ENCODE data around the gene SURF4.

The SURF4 gene

DNA sequence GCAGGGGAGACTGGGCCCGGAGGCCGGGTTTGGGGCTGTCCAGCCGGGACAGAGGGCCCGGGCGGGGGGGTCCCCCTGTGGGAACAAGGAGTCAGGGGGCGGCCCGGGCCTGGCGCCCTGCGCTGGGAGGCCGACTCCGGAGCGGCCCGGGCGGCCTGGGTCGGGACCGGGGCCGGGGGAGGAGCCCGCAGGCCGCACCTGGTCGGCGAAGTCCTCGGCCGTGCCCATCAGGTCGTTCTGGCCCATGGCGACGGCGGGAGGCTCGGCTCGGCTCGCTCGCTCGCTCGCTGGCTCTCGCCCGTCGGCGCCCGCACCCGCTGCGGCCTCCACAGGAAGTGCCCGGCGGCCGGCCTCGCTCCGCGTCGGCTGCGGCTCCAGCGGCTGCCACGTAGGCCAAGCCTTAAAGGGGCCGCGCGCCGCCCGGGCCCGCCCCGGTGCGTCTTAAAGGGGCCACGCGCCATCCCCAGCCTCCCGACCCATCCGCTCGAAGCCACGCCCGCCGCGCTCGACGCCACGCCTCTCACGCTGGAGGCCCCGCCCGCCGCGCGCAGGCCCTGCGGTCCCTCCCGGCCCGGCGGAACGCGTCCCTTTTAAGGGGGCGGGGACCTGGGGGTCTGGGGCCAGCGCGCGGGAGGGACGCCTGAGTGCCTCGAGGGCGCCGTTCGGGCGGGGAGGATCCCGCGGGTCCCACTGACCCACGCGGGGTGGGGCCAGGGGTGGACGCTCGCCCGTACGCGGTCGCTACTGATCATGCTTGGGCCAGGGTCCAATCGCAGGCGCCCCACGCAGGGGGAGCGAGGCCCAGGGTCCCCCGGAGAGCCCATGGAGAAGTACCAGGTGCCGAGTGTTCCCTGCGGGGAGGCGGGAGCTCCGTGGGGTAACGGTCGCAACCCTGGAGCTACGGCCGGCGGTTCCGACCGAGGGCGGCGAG, at the start of gene SURF4, which contains the start of gene STKLD1:
SURF4 (minus strand) TSS at position 337 of the 931 bp plus-strand sequence; CDS start at position 246, 91 bp downstream.
STKLD1 (plus strand) TSS at position 643 of the 931 bp plus-strand sequence; CDS start at position 751, 108 bp downstream.
- DNase-seq, result peak; percentile 87

DNA sequence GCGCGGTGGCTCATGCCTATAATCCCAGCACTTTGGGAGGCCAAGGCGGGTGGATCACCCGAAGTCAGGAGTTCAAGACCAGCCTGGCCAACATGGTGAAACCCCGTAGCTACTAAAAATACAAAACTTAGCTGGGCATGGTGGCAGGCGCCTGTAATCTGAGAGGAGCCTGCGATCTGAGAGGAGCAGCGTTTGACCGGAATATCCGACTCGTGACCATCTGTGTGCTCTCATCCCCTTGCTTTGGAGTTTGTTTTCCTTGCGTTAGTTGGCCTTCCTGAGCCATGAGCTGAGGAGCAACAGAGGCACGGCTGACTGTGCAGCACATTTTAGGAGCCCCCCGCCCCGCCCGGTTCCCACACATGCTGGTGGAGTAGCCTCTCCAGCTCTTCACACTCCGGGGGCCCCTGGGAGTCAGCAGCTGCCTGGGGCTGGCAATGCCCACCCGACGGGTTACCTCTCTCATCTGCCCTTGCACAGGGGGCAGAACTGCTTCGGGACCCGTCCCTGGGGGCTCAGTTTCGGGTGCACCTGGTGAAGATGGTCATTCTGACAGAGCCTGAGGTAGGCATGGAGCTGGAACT, 49.3 kb upstream of the SURF4 start:
- no peak for DNase-seq

DNA sequence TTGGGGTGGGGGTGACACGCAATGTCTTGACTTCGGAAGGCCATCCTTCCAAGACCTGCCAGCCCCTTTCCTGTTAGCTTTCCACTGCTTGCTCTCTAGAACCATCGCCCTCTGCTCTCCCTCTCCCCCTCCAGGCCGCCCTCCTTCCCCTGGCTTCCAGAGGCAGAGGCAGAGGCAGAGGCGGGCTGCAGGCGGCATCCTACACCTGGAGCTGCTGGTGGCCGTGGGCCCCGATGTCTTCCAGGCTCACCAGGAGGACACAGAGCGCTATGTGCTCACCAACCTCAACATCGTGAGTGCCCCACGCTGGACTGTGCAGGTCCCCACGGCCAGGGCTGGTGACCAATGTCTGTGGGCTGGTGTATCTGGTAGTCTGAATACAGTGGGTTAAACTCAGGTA, 48.3 kb upstream of the SURF4 start:
- DNase-seq, result no peak

DNA sequence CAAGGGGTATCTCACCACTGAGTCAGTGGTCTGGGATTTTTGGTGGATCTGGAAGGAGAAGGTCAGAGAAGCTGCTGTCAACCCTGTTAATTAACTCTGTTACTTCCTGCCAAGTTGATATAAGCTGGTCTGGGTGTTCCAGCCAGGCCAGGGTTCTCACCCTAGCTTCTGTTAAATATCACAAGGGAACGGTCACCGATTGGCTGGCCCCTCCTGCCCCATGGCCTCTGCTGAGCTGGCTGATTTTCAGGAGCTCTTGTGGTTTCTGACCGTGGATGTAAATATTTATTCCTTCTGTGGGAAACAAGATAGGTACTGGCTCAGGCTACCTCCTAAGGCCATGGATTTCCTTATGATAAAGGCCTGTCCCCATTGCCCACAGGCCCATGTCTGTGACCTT, 47.4 kb upstream of the SURF4 start:
- DNase-seq, result no peak

DNA sequence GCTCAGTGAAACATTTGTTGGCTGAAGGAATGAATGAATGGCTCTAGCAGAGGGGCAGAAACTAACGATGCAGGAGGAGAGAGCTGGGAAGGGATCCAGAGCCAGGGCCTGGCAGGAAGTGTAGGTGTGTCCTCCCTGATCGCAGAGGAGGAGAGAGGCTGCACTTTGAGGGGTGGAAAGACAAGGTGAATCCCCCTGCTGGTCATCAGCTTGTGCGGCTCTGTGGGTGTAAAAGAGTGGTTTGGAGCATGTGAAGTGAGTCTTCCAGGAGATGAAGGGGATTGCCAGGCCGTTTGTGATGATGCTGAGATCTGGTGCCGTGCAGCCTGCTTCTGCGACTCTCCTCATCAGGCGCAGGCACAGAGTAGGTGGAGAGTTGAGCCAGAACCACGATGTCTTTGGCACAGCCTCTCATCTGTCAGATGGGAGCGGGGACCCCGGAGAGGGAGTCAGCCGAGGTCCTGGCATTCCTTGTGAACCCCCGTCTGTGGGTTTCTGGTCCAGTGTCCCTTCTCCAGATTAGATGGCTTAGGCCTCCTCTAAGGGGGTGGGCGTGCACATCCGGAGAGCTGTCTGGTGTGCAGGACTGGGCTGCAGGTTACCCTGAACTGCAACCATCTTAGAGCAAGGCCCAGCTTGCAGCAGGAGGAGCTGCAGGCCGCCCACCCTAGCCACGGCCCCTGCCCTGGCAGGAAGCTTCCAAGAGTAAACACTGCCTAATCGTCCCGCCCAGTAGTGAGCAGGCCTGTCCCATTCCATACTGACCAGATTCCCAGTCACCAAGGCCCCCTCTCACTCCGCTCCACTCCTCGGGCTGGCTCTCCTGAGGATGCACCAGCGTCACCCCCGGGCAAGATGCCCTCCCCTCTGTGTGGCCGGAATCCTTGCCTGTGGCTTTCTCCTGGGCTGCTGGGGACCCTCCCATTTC, 46.0 kb upstream of the SURF4 start, which contains the start of gene ADAMTS13:
ADAMTS13 (plus strand) TSS at position 753 of the 928 bp plus-strand sequence; CDS start at position 830, 77 bp downstream.
- no peak for DNase-seq

DNA sequence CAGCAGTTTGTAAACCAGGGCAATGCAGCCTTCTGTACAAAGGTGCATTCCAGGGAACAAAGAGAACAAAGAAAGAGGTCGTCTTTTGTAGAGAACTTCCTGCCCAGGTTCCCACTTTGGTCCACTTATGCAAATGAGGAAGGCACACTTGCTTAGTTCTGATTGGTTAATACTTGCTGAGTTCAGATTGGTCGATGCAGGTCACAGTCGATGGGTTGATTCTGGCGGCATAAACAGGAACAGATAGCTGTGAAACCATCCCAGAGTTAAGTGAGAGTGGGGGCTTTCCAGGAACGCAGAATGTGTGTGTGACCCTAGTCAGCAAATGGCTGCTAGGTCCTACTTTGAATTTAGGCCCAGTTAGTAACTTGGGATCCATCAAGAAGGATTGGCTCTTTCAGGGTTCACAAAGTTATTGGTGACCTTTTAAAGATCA, 44.5 kb upstream of the SURF4 start:
- DNase-seq, result no peak

DNA sequence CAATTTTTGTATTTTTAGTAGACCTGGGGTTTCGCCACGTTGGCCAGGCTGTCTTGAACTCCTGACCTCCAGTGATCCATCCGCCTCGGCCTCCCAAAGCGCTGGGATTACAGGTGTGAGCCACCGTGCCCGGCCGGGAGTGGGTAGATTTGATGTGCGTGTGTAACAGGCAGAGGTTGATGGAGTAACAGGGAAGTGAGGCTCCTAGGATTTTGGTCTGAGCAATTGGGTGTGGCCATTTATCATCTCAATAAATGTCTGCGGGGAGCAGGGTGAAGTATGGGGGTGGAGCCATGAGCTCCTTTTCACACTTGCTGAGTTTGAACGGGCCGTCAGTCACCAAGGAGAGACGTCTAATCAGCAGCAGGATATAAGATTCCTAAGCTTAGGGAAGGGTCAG, 43.1 kb upstream of the SURF4 start:
- no peak for DNase-seq

DNA sequence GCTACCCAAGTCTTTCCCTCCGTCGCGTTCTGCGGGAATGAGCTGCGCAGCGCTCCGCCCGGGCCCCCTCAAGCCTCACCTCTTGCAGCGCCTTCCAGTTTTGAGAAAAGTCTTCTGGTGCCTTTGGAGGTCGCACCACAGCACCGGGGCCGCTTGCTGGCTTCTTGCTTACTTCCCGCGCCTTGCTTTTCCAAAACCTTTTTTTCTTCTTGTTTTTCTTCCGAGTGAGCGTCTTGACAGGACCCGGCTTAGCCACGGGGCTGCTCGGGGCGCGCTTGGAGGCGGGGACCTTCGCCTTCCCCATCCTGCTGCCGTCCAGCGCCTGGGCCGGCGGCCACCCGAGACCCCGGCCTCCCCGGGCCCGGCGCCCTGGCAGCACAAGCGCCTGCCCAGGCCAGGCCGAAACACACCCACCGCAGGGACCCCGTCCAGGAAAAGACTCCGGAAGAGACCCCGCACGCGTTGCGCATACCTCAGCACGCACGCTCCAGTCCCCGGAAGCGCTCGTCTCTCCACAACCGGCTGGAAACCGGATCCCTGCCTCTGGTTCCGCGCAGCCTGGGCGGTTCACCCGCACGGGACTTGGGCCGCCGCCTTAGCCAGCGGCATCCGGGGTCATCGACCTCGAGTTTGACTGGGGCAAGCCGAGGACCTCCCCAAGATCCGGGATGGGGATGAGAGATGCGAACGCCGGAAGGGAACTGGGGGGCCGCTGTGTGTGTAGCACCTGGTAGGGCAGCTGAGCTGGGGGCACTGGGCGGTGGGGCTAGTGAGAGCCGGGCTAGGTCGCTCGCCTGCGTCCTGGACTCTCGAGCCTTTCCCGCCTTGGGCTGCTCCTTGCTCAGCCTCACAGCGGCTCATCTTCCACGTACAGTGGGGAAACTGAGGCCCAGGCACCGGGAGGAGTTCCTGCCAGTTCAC, 41.9 kb upstream of the SURF4 start, which contains the start of gene REXO4:
REXO4 (minus strand) TSS at position 470 of the 921 bp plus-strand sequence; CDS start at position 304, 166 bp downstream.
- DNase-seq, result peak; percentile 47

DNA sequence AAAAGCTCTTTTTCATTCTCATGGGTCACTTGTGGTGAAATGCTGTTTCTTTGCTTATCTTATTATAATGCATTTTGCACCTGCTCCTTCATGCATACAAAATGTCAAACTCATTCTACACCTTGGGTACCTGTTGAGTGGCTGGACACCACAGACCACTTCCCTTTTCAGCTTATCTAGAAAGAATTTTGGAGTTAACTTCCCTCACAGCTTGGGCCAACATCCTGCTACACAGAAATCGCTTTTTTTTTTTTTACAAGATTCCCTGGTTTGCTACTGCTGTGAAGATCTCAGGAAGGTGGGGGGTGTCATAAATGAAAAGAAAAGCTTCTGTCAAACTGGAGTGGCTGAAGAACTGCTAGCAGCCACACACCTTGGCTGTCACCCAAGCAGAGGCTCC, 39.3 kb upstream of the SURF4 start:
- DNase-seq, result no peak

DNA sequence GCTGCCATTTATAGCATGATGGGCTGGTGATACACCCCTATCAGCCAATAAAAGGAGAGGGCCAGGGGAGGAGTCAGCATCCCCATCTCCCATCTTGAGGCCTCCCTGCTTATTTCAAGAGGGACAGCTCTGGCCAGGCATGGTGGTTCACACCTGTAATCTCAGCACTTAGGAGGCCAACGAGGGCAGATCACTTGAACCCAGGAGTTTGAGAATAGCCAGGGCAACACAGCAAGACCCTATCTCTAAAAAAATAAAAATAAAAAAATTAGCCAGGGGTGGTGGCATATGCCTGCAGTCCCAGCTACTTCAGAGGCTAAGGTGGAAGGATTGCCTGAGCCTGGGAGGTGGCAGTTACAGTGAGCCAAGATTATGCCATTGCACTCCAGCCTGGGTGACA, 32.2 kb upstream of the SURF4 start:
- DNase-seq, result no peak

DNA sequence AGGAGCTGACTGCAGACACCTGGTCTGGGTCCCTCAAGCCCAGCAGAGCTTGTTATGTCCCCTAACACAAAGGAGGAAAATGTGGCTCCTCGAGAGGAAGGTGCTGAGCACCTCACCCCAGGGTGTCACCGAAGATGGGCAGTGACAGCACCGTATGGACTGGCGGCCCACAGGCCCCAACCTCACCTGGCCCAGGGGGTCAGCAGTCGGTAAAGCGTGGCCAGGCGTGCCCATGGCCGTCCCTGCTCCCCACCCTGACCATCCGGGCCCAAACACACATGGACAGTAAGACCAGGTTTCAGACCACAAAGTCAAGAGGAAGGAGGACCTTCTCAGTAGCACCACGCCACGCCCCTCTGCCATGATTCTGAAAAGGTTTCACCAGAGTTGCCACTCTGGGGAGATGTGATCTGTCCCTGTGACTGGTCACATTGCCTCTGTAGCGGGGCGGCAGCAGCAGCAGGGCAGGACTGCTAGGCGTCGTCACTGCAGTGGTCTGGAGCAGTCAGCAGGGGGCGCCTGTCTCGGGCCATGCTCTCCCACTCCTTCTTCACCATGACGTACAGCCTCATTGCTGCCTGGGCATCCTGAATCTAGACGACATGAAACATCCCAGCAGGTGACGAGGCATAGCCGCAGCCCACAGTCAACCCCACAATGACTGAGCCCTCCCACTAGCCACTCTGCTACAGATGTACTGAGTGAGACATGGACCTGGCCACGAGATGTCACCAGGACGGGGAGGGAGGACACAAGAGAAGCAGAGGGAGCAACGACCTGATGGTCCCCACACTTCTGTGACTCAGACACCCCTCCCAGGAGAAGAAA, 30.8 kb upstream of the SURF4 start:
- DNase-seq, result peak; percentile 71

DNA sequence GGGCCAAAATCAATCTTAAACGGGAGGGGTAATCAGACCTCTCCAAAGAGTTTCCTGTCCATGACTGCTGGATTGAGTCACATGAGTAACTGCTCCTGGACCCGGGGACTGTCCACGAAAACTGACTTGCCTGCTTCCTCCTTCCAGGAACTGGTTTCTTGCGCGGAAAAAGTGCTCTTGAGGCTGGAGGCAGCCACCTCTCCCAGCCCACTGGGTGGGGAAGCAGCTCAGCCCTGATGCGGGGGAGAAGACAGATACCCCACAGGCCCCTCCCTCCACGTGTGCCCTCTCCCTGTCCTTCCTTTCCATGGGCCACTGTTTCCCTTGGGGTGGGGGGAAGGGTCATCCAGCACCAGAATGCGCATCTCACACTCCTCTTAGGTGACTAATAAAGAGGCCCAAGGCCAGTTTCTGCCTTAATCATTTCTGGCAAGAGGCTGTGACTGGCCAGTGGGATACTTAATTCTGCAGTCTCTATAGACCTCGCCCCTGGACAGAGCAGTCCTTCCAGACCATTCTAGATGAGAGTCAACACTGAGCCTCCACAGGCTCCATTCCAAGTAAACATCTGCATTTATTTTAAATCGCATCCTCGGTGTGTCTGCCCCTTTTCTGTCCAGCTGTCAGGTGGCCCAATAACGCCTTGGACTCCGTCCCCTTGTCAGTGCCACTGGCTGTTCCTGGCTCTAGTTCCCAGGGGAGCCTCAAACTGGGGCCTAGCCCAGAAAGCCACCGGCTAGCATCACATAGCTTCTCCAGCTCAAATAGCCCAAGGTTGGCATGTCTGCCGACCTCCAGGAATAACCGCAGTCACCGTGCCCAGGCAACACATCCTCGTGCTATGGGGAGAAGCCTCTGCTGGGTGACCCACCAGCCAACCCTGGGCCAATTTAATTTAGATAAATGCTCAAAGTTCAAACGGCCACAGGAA, 29.9 kb upstream of the SURF4 start:
- DNase-seq, result no peak

DNA sequence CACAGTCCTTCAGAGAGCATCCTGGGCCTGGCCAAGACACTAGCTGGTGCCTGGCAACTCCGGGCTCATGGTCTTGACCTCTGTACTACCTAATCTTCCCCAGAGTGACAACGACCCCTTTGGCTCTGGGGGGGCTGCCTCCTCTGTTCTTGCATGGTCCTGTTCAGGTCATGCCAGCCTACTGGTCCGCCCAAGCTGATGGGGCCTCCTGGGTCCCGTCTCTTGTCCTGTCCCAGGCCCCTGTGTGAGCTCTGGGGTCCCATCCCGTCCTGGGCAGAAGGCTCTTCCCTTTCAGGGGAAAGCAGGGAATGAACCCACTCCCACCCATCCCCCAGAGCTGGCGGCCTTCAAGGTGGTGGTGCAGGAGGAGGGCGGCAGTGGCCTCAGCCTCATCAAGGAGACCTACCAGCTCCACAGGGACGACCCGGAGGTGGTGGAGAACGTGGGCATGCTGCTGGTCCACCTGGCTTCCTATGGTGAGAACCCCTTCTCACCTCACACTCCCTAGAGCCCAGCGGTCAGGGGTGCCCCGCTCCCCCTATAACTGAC, 28.7 kb upstream of the SURF4 start:
- DNase-seq, result no peak

DNA sequence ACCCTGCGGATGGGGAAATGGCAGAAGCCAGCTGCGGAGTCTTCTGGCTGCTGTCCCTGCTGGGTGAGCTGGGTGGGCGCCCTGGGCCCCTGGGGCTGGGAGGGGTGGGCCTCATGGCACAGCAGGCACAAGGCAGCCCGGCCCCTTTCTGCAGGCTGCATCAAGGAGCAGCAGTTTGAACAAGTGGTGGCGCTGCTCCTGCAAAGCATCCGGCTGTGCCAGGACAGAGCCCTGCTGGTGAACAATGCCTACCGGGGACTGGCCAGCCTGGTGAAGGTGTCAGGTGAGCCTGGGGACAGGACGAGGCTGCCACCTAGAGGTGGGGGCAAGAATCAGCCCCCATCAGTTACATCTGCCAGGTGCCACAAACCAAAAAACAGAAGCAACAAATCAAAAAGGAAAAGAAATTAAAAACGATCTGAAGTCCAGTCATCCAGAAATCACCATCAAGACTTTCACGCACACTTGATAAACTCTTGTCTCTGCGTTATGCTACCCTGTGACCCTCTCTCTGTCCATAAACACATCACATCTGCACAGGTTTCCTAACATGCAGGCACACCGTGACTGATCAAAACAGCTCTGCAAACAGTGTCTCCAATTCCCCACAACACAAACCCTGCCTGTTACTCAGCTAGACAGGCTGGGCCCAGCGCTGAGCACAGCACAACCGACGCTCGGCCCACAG, 28.1 kb upstream of the SURF4 start:
- no peak for DNase-seq

DNA sequence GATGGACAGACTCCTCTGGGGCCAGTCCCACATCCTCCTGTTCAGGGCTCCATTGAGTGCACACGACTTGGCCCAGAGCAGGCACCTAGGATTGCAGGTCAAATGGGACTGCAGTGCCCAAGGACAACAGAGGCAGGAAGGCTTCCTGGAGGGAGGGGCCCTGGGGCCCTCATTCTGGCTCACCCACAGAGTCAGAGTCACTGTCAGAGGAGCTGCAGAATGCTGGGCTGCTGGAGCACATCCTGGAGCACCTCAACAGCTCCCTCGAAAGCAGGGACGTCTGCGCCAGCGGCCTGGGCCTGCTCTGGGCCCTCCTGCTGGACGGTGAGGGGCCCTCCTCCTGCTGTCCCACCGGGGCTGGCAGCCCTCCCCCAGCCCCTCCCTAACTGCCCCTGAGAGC, 26.8 kb upstream of the SURF4 start:
- no peak for DNase-seq

DNA sequence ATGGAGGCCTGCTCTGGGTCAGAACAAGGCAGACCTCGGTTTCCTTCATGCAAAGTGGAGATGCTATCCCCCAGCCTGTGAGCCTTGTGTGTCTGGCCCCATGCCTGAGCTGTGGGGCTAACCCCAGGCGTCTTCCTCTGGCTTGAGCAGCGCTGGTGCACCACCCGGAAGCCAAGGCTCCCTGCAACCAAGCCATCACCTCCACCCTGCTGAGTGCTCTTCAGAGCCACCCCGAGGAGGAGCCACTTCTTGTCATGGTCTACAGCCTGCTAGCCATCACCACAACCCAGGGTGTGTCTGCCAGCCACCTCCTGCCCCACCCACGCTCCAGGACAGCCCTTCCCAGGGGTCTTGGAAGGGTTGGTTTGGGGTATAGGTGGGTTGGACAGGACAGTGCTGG, 25.7 kb upstream of the SURF4 start:
- DNase-seq, result no peak

DNA sequence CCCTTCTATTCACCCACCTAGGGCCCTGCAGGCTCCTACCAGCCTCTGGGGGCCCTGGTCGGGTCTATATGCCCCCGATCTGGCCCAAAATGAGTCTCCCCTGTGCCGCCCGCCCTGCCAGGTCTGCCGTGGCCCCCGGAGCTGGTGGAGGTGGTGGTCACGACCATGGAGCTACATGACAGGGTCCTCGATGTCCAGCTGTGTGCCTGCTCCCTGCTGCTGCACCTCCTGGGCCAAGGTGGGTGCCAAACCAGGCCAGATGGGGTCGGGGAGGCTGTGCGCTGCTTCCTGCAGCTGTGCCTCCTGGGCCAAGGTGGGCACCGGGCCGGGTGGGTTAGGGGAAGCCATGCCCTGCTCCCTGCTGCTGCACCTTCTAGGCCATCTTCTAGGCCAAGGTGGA, 24.4 kb upstream of the SURF4 start:
- no peak for DNase-seq

DNA sequence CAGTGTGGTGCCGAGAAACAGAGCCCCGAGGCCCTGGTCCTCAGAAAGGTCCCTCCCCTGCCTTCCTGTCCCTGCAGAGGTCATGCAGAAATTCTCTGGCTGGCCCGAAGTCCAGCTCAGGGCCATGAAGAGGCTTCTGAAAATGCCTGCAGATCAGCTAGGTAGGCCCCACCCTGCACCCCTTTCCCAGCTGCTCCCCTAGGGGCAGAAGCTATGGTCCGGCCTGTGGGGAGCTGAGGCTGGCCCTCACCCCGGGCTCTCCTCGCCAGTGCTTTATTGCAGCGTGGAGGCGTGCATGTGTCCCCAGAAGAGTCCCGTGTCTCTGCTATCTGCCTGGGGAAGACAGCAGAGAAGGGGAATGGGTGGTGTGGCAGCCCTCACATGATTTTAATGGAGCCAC, 22.0 kb upstream of the SURF4 start:
- no peak for DNase-seq

DNA sequence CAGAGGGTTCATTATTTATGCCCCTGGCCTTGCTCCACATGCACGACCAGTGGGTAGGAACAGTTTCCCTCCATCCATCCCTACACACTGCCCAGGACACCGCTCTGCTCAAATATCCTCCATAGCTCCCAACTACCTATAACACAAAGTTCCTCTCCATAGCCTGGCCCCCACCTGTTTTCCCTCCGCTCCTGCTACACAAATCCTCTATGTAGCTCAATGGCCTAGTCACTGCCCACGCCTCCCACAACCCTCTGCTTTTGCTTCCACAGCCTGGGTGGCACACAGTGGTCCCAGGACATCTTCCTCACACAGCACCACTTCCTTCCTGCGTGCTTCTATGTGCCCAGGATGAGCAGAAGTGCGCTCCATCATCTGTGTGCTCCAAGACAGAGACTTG, 21.5 kb upstream of the SURF4 start:
- DNase-seq, result no peak

All from NCI-H2227 treated with DMSO at 0.1 percent for 48 hours (cell line).